ENCODE measurements around the gene FNDC3A.

- TF ChIP-seq CTCF (conservative IDR thresholded peaks at IDR 0.05; ENCODE audit: low read depth, low read length) (no peak), EZH2 (IDR thresholded peaks at IDR 0.05; ENCODE audit: low read length, unreplicated experiment) (no peak), EZH2phosphoT487 (IDR thresholded peaks at IDR 0.05; ENCODE audit: borderline replicate concordance, low read length) (no peak)
Observed at GRCh38 chr13:48945626-48946025, 30.1 kb upstream of the FNDC3A start.
